Measurements from ENCODE around the gene HSPB8. TPM values are rescaled to one million over a fixed set of nuclear protein-coding genes. Genes with fewer than 3 reads are reported as not detected.

Gene HSPB8
- polyA plus RNA-seq, 1 donor from 2014 or later, result not detected

- TF ChIP-seq RAD21 (conservative IDR thresholded peaks at IDR 0.05), result no peak
- TF ChIP-seq REST (IDR thresholded peaks at IDR 0.05; ENCODE audit: borderline replicate concordance), result no peak
- TF ChIP-seq TAF1 (IDR thresholded peaks at IDR 0.05; ENCODE audit: low read depth), result no peak
- no peak for TF ChIP-seq EP300 (conservative IDR thresholded peaks at IDR 0.05; ENCODE audit: poor library complexity, severe bottlenecking)
- no peak for TF ChIP-seq SMC3 (conservative IDR thresholded peaks at IDR 0.05; ENCODE audit: poor library complexity)
- no peak for TF ChIP-seq POLR2AphosphoS5 (IDR thresholded peaks at IDR 0.05)
- TF ChIP-seq CTCF (IDR thresholded peaks at IDR 0.05; ENCODE audit: poor library complexity, severe bottlenecking), result no peak
- TF ChIP-seq EZH2 (IDR thresholded peaks at IDR 0.05; ENCODE audit: borderline replicate concordance, insufficient read depth, low read length, poor library complexity, severe bottlenecking), result no peak
- TF ChIP-seq MXI1 (conservative IDR thresholded peaks at IDR 0.05; ENCODE audit: poor library complexity, severe bottlenecking), result no peak
- Histone ChIP-seq H3K79me2 (replicated peaks; ENCODE audit: insufficient read depth, low read length) (no peaks in the 10 kb centered on the region), H2AFZ (ENCODE audit: low read depth, low read length) (no peak overlapping the region), H3K4me2 (ENCODE audit: low read length) (no peak overlapping the region), H3F3A (ENCODE audit: insufficient read depth, low read length, poor library complexity, severe bottlenecking) (no peaks in the 10 kb centered on the region), H3K36me3 (ENCODE audit: insufficient read depth, low read length) (peaks cover 19% of the 10 kb centered on the region), H3K9me2 (ENCODE audit: insufficient read depth, low read length) (no peaks in the 10 kb centered on the region), H3K27ac (ENCODE audit: low read length) (no peak overlapping the region), H3K9ac (ENCODE audit: low read length) (no peak overlapping the region), H3K27me3 (ENCODE audit: insufficient read depth, low read depth, low read length) (no peaks in the 10 kb centered on the region), H4K20me1 (ENCODE audit: insufficient read depth) (no peaks in the 10 kb centered on the region), H3K9me3 (ENCODE audit: low read length) (peaks cover 11% of the 10 kb centered on the region), H3K4me3 (ENCODE audit: low read length) (no peak overlapping the region)
Observed at GRCh38 chr12:119130523-119130922, 48.2 kb upstream of the HSPB8 start.

- no peak overlapping the region for H3K4me2 ChIP-seq (ENCODE audit: low read length)
- no peaks in the 10 kb centered on the region for H3K27me3 ChIP-seq (ENCODE audit: insufficient read depth, low read depth, low read length)
- H2AFZ ChIP-seq (ENCODE audit: low read depth, low read length), result no peak overlapping the region
- no peak overlapping the region for H3K4me3 ChIP-seq (ENCODE audit: low read length)
- H3K27ac ChIP-seq (ENCODE audit: low read length), result no peak overlapping the region
- H3K79me2 ChIP-seq (replicated peaks; ENCODE audit: insufficient read depth, low read length), result no peaks in the 10 kb centered on the region
- H3K9ac ChIP-seq (ENCODE audit: low read length), result no peak overlapping the region
- no peaks in the 10 kb centered on the region for H3F3A ChIP-seq (ENCODE audit: insufficient read depth, low read length, poor library complexity, severe bottlenecking)
- no peaks in the 10 kb centered on the region for H3K9me2 ChIP-seq (ENCODE audit: insufficient read depth, low read length)
- no peaks in the 10 kb centered on the region for H4K20me1 ChIP-seq (ENCODE audit: insufficient read depth)
- peaks cover 23% of the 10 kb centered on the region for H3K36me3 ChIP-seq (ENCODE audit: insufficient read depth, low read length)
- peaks cover 11% of the 10 kb centered on the region for H3K9me3 ChIP-seq (ENCODE audit: low read length)
- TF ChIP-seq RAD21 (conservative IDR thresholded peaks at IDR 0.05) (no peak), EZH2 (IDR thresholded peaks at IDR 0.05; ENCODE audit: borderline replicate concordance, insufficient read depth, low read length, poor library complexity, severe bottlenecking) (no peak), CTCF (IDR thresholded peaks at IDR 0.05; ENCODE audit: poor library complexity, severe bottlenecking) (no peak), EP300 (conservative IDR thresholded peaks at IDR 0.05; ENCODE audit: poor library complexity, severe bottlenecking) (no peak), REST (IDR thresholded peaks at IDR 0.05; ENCODE audit: borderline replicate concordance) (no peak), POLR2AphosphoS5 (IDR thresholded peaks at IDR 0.05) (no peak), TAF1 (IDR thresholded peaks at IDR 0.05; ENCODE audit: low read depth) (no peak), SMC3 (conservative IDR thresholded peaks at IDR 0.05; ENCODE audit: poor library complexity) (no peak), MXI1 (conservative IDR thresholded peaks at IDR 0.05; ENCODE audit: poor library complexity, severe bottlenecking) (no peak)
Observed at GRCh38 chr12:119134284-119135072, 44.3 kb upstream of the HSPB8 start.
